Measurements from ENCODE around the gene MYBPC1.
A peak's percentile ranks its signal among the peaks of the same experiment; 100 is the strongest.

MYBPC1 gene

DNA sequence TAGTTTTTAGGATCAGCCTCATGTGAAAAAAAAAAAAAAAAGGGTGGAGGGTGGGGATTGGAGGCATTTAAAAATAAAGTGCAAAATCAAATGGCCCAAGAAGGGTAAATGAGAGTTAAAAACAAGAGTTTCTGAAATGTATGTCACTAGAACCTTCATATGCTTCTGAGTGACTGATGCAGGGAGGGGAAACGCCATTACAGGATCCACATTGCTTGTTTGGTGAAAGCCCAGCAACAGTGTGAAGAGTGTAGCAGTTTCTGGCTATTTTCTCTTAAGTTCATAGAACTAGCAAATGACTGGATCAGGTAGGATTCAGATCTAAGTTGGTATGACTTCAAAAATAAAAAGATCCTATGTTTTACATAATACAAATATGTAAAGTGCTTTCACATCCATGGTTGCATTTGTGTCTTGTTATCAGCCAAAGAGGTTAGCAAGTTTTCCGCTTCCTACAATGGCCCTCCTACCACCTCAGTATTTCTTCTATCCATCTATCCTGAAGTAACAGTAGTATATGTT lies 105.6 kb downstream of the MYBPC1 start:
- H3K4me3 ChIP-seq (ENCODE audit: low read depth, low read length) = peak overlapping the region; percentile 77
- no peak for DNase-seq (ENCODE audit: low read depth)
- TF ChIP-seq, protein P1, sequence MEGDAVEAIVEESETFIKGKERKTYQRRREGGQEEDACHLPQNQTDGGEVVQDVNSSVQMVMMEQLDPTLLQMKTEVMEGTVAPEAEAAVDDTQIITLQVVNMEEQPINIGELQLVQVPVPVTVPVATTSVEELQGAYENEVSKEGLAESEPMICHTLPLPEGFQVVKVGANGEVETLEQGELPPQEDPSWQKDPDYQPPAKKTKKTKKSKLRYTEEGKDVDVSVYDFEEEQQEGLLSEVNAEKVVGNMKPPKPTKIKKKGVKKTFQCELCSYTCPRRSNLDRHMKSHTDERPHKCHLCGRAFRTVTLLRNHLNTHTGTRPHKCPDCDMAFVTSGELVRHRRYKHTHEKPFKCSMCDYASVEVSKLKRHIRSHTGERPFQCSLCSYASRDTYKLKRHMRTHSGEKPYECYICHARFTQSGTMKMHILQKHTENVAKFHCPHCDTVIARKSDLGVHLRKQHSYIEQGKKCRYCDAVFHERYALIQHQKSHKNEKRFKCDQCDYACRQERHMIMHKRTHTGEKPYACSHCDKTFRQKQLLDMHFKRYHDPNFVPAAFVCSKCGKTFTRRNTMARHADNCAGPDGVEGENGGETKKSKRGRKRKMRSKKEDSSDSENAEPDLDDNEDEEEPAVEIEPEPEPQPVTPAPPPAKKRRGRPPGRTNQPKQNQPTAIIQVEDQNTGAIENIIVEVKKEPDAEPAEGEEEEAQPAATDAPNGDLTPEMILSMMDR (IDR thresholded peaks at IDR 0.05; ENCODE audit: low read depth, low read length) = no peak
- TF ChIP-seq POLR2A (IDR thresholded peaks at IDR 0.05; ENCODE audit: extremely low read depth, insufficient read length) (no peak), MYC (IDR thresholded peaks at IDR 0.05; ENCODE audit: low read depth, low read length) (no peak)
- TF ChIP-seq, protein P2, sequence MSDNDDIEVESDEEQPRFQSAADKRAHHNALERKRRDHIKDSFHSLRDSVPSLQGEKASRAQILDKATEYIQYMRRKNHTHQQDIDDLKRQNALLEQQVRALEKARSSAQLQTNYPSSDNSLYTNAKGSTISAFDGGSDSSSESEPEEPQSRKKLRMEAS (IDR thresholded peaks at IDR 0.05; ENCODE audit: low read depth, low read length) = no peak

DNA sequence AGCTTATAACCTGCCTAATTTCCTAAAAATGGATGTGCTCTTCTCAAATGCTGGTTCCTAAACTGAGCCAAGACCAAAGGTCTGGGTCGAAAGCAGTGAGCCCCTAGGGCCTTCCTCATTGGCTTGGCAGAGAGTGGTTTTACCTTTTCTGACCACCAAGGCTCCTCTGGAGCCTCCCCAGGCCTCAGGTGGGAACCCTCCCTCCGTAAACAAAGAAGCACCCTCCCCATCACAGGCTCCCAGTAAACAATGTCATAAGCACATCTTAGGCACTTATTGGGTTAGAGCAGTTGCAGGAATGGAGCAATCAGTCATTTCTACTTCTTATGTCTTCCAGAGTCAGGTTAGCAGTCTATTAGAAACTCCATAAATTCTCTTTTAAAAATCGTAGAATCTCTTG lies 108.7 kb downstream of the MYBPC1 start:
- TF ChIP-seq MYC (IDR thresholded peaks at IDR 0.05; ENCODE audit: low read depth, low read length) (no peak), POLR2A (IDR thresholded peaks at IDR 0.05; ENCODE audit: extremely low read depth, insufficient read length) (no peak)
- TF ChIP-seq, protein P1 (IDR thresholded peaks at IDR 0.05; ENCODE audit: low read depth, low read length) = no peak
- TF ChIP-seq, protein P2 (IDR thresholded peaks at IDR 0.05; ENCODE audit: low read depth, low read length) = no peak
- no peak for DNase-seq (ENCODE audit: low read depth)
- H3K4me3 ChIP-seq (ENCODE audit: low read depth, low read length) = no peak overlapping the region

DNA sequence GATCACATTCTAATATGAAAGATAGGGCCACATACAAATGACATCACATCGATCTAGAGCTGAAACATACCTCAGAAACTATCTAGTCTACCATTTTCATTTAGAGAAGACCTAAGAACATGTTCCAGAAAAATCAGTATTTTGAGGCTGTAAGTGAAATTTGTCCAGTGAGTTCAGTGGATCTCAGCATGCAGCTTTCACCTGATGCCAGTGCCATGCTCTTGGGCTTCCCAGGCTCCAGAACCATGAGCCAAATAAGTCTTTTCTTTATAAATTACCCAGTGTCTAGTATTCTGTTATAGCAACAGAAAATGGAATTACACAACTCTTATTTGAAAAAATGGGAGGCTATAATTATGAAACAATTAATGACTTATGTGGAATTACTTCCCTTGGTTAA lies 111.6 kb downstream of the MYBPC1 start:
- H3K4me3 ChIP-seq (ENCODE audit: low read depth, low read length) = no peak overlapping the region
- no peak for DNase-seq (ENCODE audit: low read depth)
- TF ChIP-seq, protein P2 (IDR thresholded peaks at IDR 0.05; ENCODE audit: low read depth, low read length) = no peak
- no peak for TF ChIP-seq MYC (IDR thresholded peaks at IDR 0.05; ENCODE audit: low read depth, low read length)
- TF ChIP-seq, protein P1 (IDR thresholded peaks at IDR 0.05; ENCODE audit: low read depth, low read length) = no peak
- TF ChIP-seq POLR2A (IDR thresholded peaks at IDR 0.05; ENCODE audit: extremely low read depth, insufficient read length) = no peak

DNA sequence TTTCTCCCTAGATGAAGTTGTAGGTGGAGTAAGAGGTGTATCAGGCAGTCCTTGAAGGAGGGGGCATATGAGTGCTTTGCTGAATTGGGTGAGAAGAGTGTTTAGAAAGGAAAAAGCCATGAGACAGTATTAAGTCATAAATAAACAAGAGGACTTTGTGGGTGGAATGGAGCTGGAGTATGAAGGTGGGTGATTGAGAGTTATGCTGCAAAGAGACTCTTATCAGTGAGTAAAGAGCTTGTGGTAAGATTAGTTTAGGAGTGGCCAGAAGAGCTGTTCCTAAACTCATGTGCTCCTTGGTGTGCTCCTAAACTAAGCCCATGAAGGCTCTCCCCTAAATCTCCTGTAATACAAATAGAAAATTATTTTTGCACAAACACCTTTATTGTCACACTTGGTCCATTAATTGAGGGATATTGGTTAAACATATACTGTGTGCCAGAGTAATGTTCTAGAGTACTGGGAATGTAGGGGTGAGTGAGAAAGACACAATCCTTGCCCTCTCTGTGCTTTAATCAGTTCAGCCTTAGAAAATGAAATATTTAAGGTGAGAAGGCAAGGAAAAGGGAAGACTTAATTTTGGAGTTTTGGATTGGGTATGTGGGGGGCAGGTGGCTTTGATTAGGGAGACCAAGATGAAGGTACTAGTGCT lies 112.5 kb downstream of the MYBPC1 start:
- H3K4me3 ChIP-seq (ENCODE audit: low read depth, low read length) = no peak overlapping the region
- no peak for TF ChIP-seq MYC (IDR thresholded peaks at IDR 0.05; ENCODE audit: low read depth, low read length)
- TF ChIP-seq, protein P2 (IDR thresholded peaks at IDR 0.05; ENCODE audit: low read depth, low read length) = no peak
- TF ChIP-seq, protein P1 (IDR thresholded peaks at IDR 0.05; ENCODE audit: low read depth, low read length) = no peak
- DNase-seq (ENCODE audit: low read depth) = no peak

DNA sequence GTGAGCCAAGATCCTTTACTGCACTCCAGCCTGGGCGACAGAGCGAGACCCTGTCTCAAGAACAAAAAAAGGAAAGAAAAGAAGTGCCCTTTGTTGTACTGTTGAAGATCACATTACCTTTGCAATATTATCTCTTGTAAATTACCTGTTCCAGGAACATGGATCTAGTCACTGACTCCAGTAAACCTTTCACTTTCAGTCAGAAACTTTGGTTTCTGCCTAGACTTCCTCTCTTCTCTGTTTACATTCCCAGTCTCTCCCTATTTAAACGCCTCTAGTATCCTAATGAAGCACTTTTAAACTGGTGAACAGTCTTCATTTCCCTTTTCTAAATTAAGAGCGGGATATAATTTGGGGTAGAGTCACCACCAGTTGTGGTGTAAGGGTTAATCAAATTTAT lies 115.5 kb downstream of the MYBPC1 start:
- DNase-seq (ENCODE audit: low read depth) = no peak
- no peak overlapping the region for H3K4me3 ChIP-seq (ENCODE audit: low read depth, low read length)
- TF ChIP-seq, protein P2 (IDR thresholded peaks at IDR 0.05; ENCODE audit: low read depth, low read length) = no peak
- TF ChIP-seq POLR2A (IDR thresholded peaks at IDR 0.05; ENCODE audit: extremely low read depth, insufficient read length) = no peak
- TF ChIP-seq, protein P1 (IDR thresholded peaks at IDR 0.05; ENCODE audit: low read depth, low read length) = no peak
- no peak for TF ChIP-seq MYC (IDR thresholded peaks at IDR 0.05; ENCODE audit: low read depth, low read length)
